GM23248 (cell line): ENCODE data around the gene SLC12A7.

Experiments
- EZH2 ChIP-seq: fragments of 200-600 bp; sonication (generic); IDR thresholded peaks from 2 replicates; pipeline ENCODE4 v1.6.1; 2018; ENCODE audit warnings: antibody characterized with exemption, mild to moderate bottlenecking; ENCODE audit not compliant: insufficient read depth, poor library complexity, severe bottlenecking
- EZH2phosphoT487 ChIP-seq: fragments of 200-600 bp; sonication (generic); IDR thresholded peaks from 2 replicates; pipeline ENCODE4 v1.6.1; 2018; ENCODE audit warnings: antibody characterized with exemption, moderate library complexity, mild to moderate bottlenecking, low read depth; ENCODE audit not compliant: insufficient read depth

DNA sequence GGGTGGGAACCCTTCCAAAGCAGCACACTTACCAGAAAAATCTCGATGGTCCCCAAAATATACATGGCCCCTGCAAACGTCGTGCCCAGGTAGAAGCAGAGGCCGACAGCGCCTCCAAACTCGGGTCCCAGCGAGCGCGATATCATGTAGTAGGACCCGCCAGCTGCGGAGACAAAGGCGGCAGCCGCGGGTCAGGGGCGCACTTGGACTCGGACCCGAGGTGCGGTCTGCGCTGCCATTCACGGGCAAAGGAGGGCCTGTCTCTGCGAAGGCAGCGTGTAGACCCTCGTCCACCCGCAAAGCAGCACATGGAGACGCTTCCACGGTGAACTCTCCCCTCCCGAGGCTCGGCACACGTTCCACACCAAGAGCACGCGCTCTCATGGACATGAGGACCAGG, 25.0 kb downstream of the SLC12A7 start:
- no peak for TF ChIP-seq EZH2
- TF ChIP-seq EZH2phosphoT487, result no peak
